GM12878 (cell line): ENCODE data around the gene GPSM1. TPM values are rescaled to one million over a fixed set of nuclear protein-coding genes. Genes with fewer than 3 reads are reported as not detected.

ENCODE experiments used
- ATAC-seq: fragments of 200-7000 bp; cut with Tn5 transposase; 3 replicates; pipeline ENCODE4 v1.9.1; 2020; ENCODE audit warnings: mild to moderate bottlenecking, moderate library complexity
- BruUV-seq: library from RNA; stranded (reverse); fragments of 400-500 nt; replicated peaks from 2 replicates; lab custom pipeline; 2021; lab: Mats Ljungman, UMichigan
- CTCF ChIA-PET: fragments of 300-600 bp; sonication (Branson Sonifier 250); formaldehyde crosslinking; extraction: SDS; loops from one replicate; lab custom pipeline; 2021; ENCODE audit warnings: inconsistent platforms; lab: Yijun Ruan, JAX
- POLR2A ChIA-PET: fragments of 350-600 bp; formaldehyde crosslinking; extraction: SDS; loops from one replicate; lab custom pipeline; 2021; ENCODE audit warnings: inconsistent platforms; lab: Charles Lee
- RAD21 ChIA-PET: fragments of 300-600 bp; sonication (Branson Sonifier 250); formaldehyde crosslinking; loops from one replicate; lab custom pipeline; 2023; ENCODE audit warnings: antibody characterized with exemption; ENCODE audit not compliant: unreplicated experiment; lab: Charles Lee
- SMC1A ChIA-PET: fragments of 300-600 bp; sonication (Branson Sonifier 250); formaldehyde crosslinking; loops from one replicate; lab custom pipeline; 2023; ENCODE audit not compliant: unreplicated experiment, uncharacterized antibody; lab: Charles Lee
- DNase-seq: peaks from one replicate; pipeline ENCODE4 v3.0.0-alpha.2; 2011; ENCODE audit warnings: low read depth, low spot score
- FAIRE-seq: peaks from 3 replicates; lab custom pipeline; 2011; peaks lifted over from hg19 to GRCh38; lab: Jason Lieb, UNC
- H2AFZ ChIP-seq: 2 replicates; pipeline ENCODE4 v1.6.0; 2011; ENCODE audit warnings: low read depth, low read length, control low read depth; ENCODE audit not compliant: control insufficient read depth
- H3K27ac ChIP-seq: 2 replicates; pipeline ENCODE4 v1.5.1; 2011; ENCODE audit warnings: control low read depth; ENCODE audit not compliant: control insufficient read depth, insufficient read depth
- H3K27me3 ChIP-seq, 2 experiments: replicated peaks in 1 of 2; 2 replicates each; pipeline versions ENCODE4 v1.6.0 to v1.6.1; 2011; ENCODE audit warnings: low read length in 1 of 2; ENCODE audit not compliant: control insufficient read depth in 2 of 2, insufficient read depth in 2 of 2
- H3K36me3 ChIP-seq, 2 experiments: 2 replicates each; pipeline ENCODE4 v1.5.1; 2011; ENCODE audit warnings: low read length in 1 of 2; ENCODE audit not compliant: control insufficient read depth in 2 of 2, insufficient read depth in 2 of 2
- H3K4me1 ChIP-seq: 2 replicates; pipeline ENCODE4 v1.6.1; 2011; ENCODE audit warnings: mild to moderate bottlenecking, low read length, moderate library complexity, mixed read lengths; ENCODE audit not compliant: control insufficient read depth, insufficient read depth
- H3K4me2 ChIP-seq: 2 replicates; pipeline ENCODE4 v1.6.0; 2011; ENCODE audit warnings: control low read depth; ENCODE audit not compliant: control insufficient read depth, insufficient read depth
- H3K4me3 ChIP-seq: fragments of 200-600 bp; sonication (generic); 2 replicates; pipeline ENCODE4 v1.5.1; 2016
- H3K79me2 ChIP-seq: 2 replicates; pipeline ENCODE4 v1.6.0; 2011; ENCODE audit warnings: low read length; ENCODE audit not compliant: control insufficient read depth, insufficient read depth
- H3K9ac ChIP-seq: 2 replicates; pipeline ENCODE4 v1.8.0; 2011; ENCODE audit warnings: low read length, control low read depth, mixed read lengths; ENCODE audit not compliant: control insufficient read depth, insufficient read depth
- H3K9me3 ChIP-seq: replicated peaks from 3 replicates; pipeline ENCODE4 v1.5.1; 2011; ENCODE audit warnings: mild to moderate bottlenecking, low read length; ENCODE audit not compliant: control insufficient read depth, insufficient read depth
- H4K20me1 ChIP-seq: 2 replicates; pipeline ENCODE4 v1.6.0; 2011; ENCODE audit not compliant: control insufficient read depth, insufficient read depth
- ESRRA ChIP-seq: IDR thresholded peaks from 2 replicates; pipeline ENCODE4 v1.6.1; 2012; ENCODE audit warnings: mild to moderate bottlenecking, low read length, improper control_type of control experiment
- KDM1A ChIP-seq: fragments of 200-600 bp; sonication (generic); IDR thresholded peaks from 2 replicates; pipeline ENCODE4 v1.6.1; 2016; ENCODE audit warnings: borderline replicate concordance
- PRDM15 ChIP-seq: fragments of 450-650 bp; formaldehyde crosslinking; IDR thresholded peaks from 2 replicates; pipeline ENCODE4 v1.4.0; 2020; ENCODE audit warnings: mild to moderate bottlenecking, moderate library complexity
- WGBS: methylation state at CpG from one replicate; pipeline ENCODE4 v1.1.6; 2016; ENCODE audit warnings: low lambda C conversion rate; ENCODE audit not compliant: insufficient replicate concordance, insufficient coverage; ENCODE audit errors: missing lambda C conversion rate; 5-methylcytosine and 5-hydroxymethylcytosine counted together
- in situ Hi-C: fragments of 300-500 bp; cut with MboI; formaldehyde crosslinking; loops from 9 replicates; pipeline ENCODE4 v1.14.3; 2018; ENCODE audit warnings: mixed read lengths
- intact Hi-C: fragments of 100-400 bp; cut with micrococcal nuclease; formaldehyde crosslinking; loops from one replicate; pipeline ENCODE4 v1.14.2; 2022; ENCODE audit not compliant: unreplicated experiment
- polyA plus RNA-seq, 11 experiments: library from polyadenylated mRNA; depleted of rRNA in 4 of 11; unstranded in 6 of 11; stranded (reverse) in 5 of 11; fragments of >200 nt; fragmentation: Nextera tagmentation in 4 of 11; fragmentation: Illumina TruSeq in 1 of 11; extraction: Ambion mirVana in 4 of 11; extraction: Trizol in 1 of 11; gene quantifications; 1 replicate in 1 of 11; 2 replicates in 10 of 11; pipeline versions ENCODE4 v1.2.1 to v1.2.3, GENCODE V29; 2011 to 2016; ENCODE audit warnings: inconsistent platforms in 2 of 11, missing spikeins in 2 of 11, low read depth in 1 of 11
- total RNA-seq, 4 experiments: library from RNA; depleted of rRNA in 3 of 4; stranded (reverse); fragments of >200 nt in 3 of 4; fragmentation: Illumina TruSeq in 1 of 4; extraction: Trizol in 1 of 4; gene quantifications; 2 replicates each; pipeline versions ENCODE4 v1.2.1 to v1.2.3, GENCODE V29; 2013 to 2021
- TF ChIP-seq, protein P1 (sequence below): IDR thresholded peaks from 2 replicates; pipeline ENCODE4 v1.6.1; 2012; ENCODE audit warnings: low read depth, low read length, improper control_type of control experiment

The GPSM1 gene
- total and polyA plus RNA-seq, 10 of the 15 experiments (the other 5 are each of a cell fraction or from before 2014, with no cell fraction given) = 0.04 to 0.10 (median 0.10) TPM; not detected in 7

DNA sequence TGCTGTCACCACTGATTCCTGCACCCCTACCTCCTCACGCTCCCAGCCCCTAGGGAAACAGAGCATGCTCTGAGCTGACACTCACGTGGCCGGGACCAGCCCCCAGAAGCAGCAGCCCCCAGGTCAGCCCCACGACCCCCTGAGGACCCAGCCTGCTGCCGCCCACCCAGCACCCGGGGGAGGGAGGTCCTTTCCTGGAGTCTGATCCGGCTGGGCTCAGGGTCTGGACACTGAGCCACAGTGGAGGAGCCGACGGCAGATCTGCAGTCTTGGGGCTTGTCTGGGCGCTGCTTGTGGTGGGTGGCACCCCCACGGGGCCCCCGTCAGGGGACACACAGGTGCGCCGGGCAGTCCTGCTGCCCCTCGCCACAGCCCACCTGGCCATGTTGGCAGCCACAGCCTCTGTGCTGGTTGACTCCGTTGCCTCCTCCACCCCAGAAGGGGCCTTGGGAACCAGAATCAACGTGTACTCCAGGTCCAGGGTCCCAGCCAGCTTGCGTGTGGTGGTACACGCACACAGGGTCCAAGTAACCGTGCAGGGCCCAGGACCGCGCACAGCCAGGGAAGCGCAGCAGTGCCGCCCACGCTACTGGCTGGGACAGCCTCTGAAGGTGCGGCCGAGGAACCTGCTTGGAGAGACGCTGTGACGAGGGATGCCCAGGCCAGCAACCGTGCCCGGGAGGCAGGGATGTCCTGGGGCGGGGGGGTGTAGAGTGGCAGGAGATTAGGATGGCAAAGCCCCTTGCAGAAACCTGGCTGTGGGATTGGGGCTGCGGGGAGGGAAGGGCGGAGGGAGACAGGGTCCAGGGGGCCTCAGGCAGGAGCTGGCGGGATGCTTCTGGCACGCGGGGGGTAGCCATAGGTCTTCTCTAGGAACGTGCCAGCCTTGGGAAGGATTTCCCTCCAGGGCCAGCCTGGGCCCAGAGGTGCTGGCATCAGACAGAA, 32.7 kb downstream of the GPSM1 start:
- no peaks in the 10 kb centered on the region for H4K20me1 ChIP-seq
- in situ Hi-C loops = no loop called here
- ChIA-PET CTCF (no interaction called here), RAD21 (no interaction called here), POLR2A (no interaction called here), SMC1A (no interaction called here)
- H3K27me3 ChIP-seq = no peaks in the 10 kb centered on the region
- DNase-seq = no peak
- no peak overlapping the region for H2AFZ ChIP-seq
- H3K4me2 ChIP-seq = no peak overlapping the region
- H3K79me2 ChIP-seq = no peaks in the 10 kb centered on the region
- no peak overlapping the region for H3K9ac ChIP-seq
- no peak for TF ChIP-seq ESRRA
- no peak for TF ChIP-seq KDM1A
- TF ChIP-seq PRDM15 = no peak
- TF ChIP-seq, protein P1, sequence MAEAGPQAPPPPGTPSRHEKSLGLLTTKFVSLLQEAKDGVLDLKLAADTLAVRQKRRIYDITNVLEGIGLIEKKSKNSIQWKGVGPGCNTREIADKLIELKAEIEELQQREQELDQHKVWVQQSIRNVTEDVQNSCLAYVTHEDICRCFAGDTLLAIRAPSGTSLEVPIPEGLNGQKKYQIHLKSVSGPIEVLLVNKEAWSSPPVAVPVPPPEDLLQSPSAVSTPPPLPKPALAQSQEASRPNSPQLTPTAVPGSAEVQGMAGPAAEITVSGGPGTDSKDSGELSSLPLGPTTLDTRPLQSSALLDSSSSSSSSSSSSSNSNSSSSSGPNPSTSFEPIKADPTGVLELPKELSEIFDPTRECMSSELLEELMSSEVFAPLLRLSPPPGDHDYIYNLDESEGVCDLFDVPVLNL = no peak
- 75% methylated on average over 31 of the region's 38 CpGs for WGBS
- H3K36me3 ChIP-seq = no peaks in the 10 kb centered on the region
- no TSS peak for BruUV-seq
- FAIRE-seq = no peak
- H3K4me3 ChIP-seq = no peak overlapping the region
- no peak for ATAC-seq
- H3K9me3 ChIP-seq = no peaks in the 10 kb centered on the region; the same call in 2 of the 3 replicates
- peaks cover 10% of the 10 kb centered on the region for H3K4me1 ChIP-seq
- no peak overlapping the region for H3K27ac ChIP-seq
- intact Hi-C loops = no loop called here
